Activated CD4-positive, alpha-beta memory T cell treated with anti-CD3 and anti-CD28 coated beads, Interleukin-2, amount 10 ng/mL, durations not matched to agents 7 days and 5 days (primary cell): ENCODE measurements around the gene CNNM3. TPM values are rescaled to one million over a fixed set of nuclear protein-coding genes. Genes with fewer than 3 reads are reported as not detected.
"Not testable (repeated sequence)": the region's sequence is repeated elsewhere in the genome, so short reads cannot be mapped to it uniquely, and the experiment has no call there.

Source experiments
- CTCF ChIA-PET: fragments of 350-600 bp; sonication (Branson Sonifier 250); formaldehyde crosslinking; loops from one replicate; lab custom pipeline; 2021; ENCODE audit warnings: antibody characterized with exemption, inconsistent platforms; lab: Charles Lee
- POLR2A ChIA-PET: fragments of 350-600 bp; sonication (Branson Sonifier 250); formaldehyde crosslinking; loops from one replicate; lab custom pipeline; 2021; ENCODE audit warnings: antibody characterized with exemption; lab: Charles Lee
- DNase-seq: peaks from one replicate; pipeline ENCODE4 v3.0.0-alpha.2; 2020
- H3K27ac Mint-ChIP-seq: one replicate; pipeline ENCODE4 v1.8.0; 2021; ENCODE audit warnings: mild to moderate bottlenecking, mixed read lengths
- H3K27me3 Mint-ChIP-seq: one replicate; pipeline ENCODE4 v1.8.0; 2021; ENCODE audit warnings: mixed read lengths
- H3K36me3 Mint-ChIP-seq: one replicate; pipeline ENCODE4 v1.8.0; 2021; ENCODE audit warnings: low read depth, mixed read lengths
- H3K4me1 Mint-ChIP-seq: one replicate; pipeline ENCODE4 v1.8.0; 2021; ENCODE audit warnings: mixed read lengths
- H3K4me3 Mint-ChIP-seq: one replicate; pipeline ENCODE4 v1.8.0; 2021; ENCODE audit warnings: mild to moderate bottlenecking, mixed read lengths
- H3K9me3 Mint-ChIP-seq: one replicate; pipeline ENCODE4 v1.8.0; 2021; ENCODE audit warnings: mixed read lengths
- total RNA-seq, 2 experiments: library from RNA; stranded (reverse); gene quantifications; one replicate each; pipeline ENCODE4 v1.2.3, GENCODE V29; 2021

Gene CNNM3
- total RNA-seq, 2 experiments from 2014 or later: 26.6 to 28.5 TPM

- CTCF ChIA-PET: interaction anchor here (1.0 to 1.8 kb wide), 2 partner anchors 106 to 259 kb away, joined by 4 read pairs; partner anchors contain the start of gene ANKRD36
- no peak overlapping the region for H3K4me3 Mint-ChIP-seq
- peaks cover 25% of the 10 kb centered on the region for H3K4me1 Mint-ChIP-seq
- no peak overlapping the region for H3K27ac Mint-ChIP-seq
- POLR2A ChIA-PET: interaction anchor here (1.2 to 2.1 kb wide), 2 partner anchors 10 to 14 kb away, joined by 4 to 10 read pairs; partner anchors contain the start of gene ANKRD23
- no peaks in the 10 kb centered on the region for H3K9me3 Mint-ChIP-seq
- no peaks in the 10 kb centered on the region for H3K27me3 Mint-ChIP-seq
- H3K36me3 Mint-ChIP-seq: peaks cover 49% of the 10 kb centered on the region
- no peak for DNase-seq
Measured at GRCh38 chr2:96853321-96853720, 37.3 kb downstream of the CNNM3 start.

DNA sequence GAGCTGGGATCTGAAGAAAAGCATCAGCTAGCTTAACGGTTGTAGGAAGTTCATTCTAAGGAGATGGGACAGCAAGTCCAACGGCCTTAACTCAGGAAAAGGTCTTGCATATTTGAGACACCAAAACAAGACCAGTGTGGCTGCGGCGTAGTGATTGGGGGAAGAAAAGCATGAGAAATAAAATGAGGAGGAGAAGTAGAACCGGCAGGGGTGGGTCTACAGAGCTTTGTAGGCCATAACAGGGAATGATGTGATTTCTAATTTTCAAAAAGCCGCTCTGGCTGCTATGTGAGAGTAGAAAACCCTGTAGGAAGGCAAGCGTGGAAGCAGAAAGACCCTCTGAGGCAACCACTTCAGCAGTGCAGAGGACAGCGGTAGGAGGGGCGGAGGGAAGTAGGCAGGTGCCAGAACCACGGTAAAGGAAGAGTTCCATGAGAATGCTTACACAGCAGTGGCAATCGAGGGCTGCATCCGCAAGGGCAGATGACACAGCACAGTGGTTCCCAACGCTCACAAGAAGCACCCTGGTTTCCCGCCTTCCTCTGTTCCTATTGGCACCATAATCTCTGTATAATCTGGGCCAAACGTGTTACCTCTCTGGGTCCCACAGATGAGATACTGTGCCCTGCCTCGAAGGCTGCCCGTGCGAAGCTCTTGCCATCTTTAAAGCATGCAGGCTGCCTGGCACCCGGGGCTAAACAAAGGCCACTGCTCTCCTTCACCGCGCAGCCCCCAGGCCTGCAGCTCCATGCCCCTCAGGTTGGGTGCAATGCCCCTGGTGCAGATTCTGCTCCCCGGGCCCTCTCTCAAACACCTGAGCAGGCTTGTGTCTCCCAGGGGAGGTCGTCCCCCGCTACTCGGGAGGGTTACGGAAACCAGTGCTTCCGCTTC is 41.0 kb downstream of the CNNM3 start:
- peak overlapping the region; percentile 90 for H3K4me3 Mint-ChIP-seq
- H3K9me3 Mint-ChIP-seq: no peaks in the 10 kb centered on the region
- POLR2A ChIA-PET: interaction anchor here (0.5 to 4.8 kb wide), 32 partner anchors 10 to 521 kb away, joined by 3 to 62 read pairs (median 6); partner anchors contain the start of genes ANKRD36, CNNM3, CNNM4 and KANSL3
- H3K36me3 Mint-ChIP-seq: peaks cover 45% of the 10 kb centered on the region
- H3K27me3 Mint-ChIP-seq: no peaks in the 10 kb centered on the region
- H3K27ac Mint-ChIP-seq: peak overlapping the region; percentile 75
- CTCF ChIA-PET: interaction anchor here (0.6 to 4.7 kb wide), 49 partner anchors 10 to 515 kb away, joined by 3 to 176 read pairs (median 5); partner anchors contain the start of genes ANKRD36, CNNM3, CNNM4 and FAHD2B
- peak; percentile 63 for DNase-seq
- H3K4me1 Mint-ChIP-seq: peaks cover 45% of the 10 kb centered on the region

GRCh38 chr2:96857667-96858372 is 41.8 kb downstream of the CNNM3 start, which contains the start of gene ANKRD39:
ANKRD39 (minus strand) TSS chr2:96858016; CDS start chr2:96857987, 29 bp downstream.
- Mint-ChIP-seq H3K27ac (peak within 1 kb of the TSS; percentile 75), H3K4me1 (peaks cover 45% of the 10 kb centered on the region), H3K9me3 (no peaks in the 10 kb centered on the region), H3K36me3 (peaks cover 38% of the 10 kb centered on the region), H3K27me3 (no peaks in the 10 kb centered on the region), H3K4me3 (peak within 1 kb of the TSS; percentile 90)
- ChIA-PET CTCF (interaction anchor here (0.6 to 4.7 kb wide), 52 partner anchors 10 to 516 kb away, joined by 3 to 176 read pairs (median 5); partner anchors contain the start of genes ANKRD36, CNNM3, CNNM4 and FAHD2B), POLR2A (interaction anchor here (0.5 to 4.8 kb wide), 34 partner anchors 10 to 522 kb away, joined by 3 to 62 read pairs (median 6); partner anchors contain the start of genes ANKRD36, CNNM3, CNNM4 and KANSL3)
- peak; percentile 98 for DNase-seq

GRCh38 chr2:96859099-96859649 is 43.1 kb downstream of the CNNM3 start:
- Mint-ChIP-seq H3K9me3 (no peaks in the 10 kb centered on the region), H3K27me3 (no peaks in the 10 kb centered on the region), H3K27ac (no peak overlapping the region), H3K36me3 (peaks cover 30% of the 10 kb centered on the region), H3K4me1 (peaks cover 47% of the 10 kb centered on the region), H3K4me3 (peak overlapping the region; percentile 90)
- DNase-seq: no peak
- POLR2A ChIA-PET: interaction anchor here (1.4 to 4.8 kb wide), 9 partner anchors 9 to 103 kb away, joined by 5 to 62 read pairs (median 21); partner anchors contain the start of gene CNNM3
- CTCF ChIA-PET: interaction anchor here (1.2 to 4.7 kb wide), 6 partner anchors 9 to 144 kb away, joined by 3 to 176 read pairs (median 38); no protein-coding TSS in a partner anchor

DNA sequence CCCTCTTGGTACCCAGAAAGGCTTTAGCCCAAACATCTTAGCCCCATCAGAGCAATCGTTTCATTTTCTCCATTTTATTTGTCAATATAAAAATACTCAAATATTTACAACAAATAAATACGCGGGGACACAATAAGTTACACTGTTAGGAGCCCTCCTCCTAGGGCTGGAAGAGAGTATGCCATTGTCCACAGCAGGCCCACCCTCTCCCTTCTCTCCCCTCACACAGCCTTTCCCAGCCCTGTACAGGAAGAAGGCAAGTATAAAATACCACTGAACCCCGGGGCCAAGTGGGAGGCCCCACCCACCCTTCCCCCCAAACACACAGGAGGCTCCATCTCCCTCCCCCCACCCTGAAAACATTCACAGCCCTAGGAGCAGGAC is 43.6 kb downstream of the CNNM3 start:
- H3K36me3 Mint-ChIP-seq: peaks cover 30% of the 10 kb centered on the region
- POLR2A ChIA-PET: interaction anchor here (4.8 kb wide), 1 partner anchor 92 kb away, joined by 62 read pairs; no protein-coding TSS in a partner anchor
- H3K4me3 Mint-ChIP-seq: no peak overlapping the region
- DNase-seq: no peak
- H3K27ac Mint-ChIP-seq: no peak overlapping the region
- no peaks in the 10 kb centered on the region for H3K9me3 Mint-ChIP-seq
- H3K27me3 Mint-ChIP-seq: no peaks in the 10 kb centered on the region
- CTCF ChIA-PET: interaction anchor here (1.0 to 4.7 kb wide), 2 partner anchors 9 to 94 kb away, joined by 3 to 176 read pairs; no protein-coding TSS in a partner anchor
- peaks cover 43% of the 10 kb centered on the region for H3K4me1 Mint-ChIP-seq

- H3K4me3 Mint-ChIP-seq: no peak overlapping the region
- peaks cover 27% of the 10 kb centered on the region for H3K36me3 Mint-ChIP-seq
- H3K4me1 Mint-ChIP-seq: peaks cover 38% of the 10 kb centered on the region
- no peaks in the 10 kb centered on the region for H3K9me3 Mint-ChIP-seq
- POLR2A ChIA-PET: interaction anchor here (1.0 to 4.8 kb wide), 2 partner anchors 9 to 92 kb away, joined by 3 to 62 read pairs; no protein-coding TSS in a partner anchor
- no peaks in the 10 kb centered on the region for H3K27me3 Mint-ChIP-seq
- no peak overlapping the region for H3K27ac Mint-ChIP-seq
- no peak for DNase-seq
- CTCF ChIA-PET: interaction anchor here (1.0 to 4.7 kb wide), 2 partner anchors 8 to 93 kb away, joined by 3 to 176 read pairs; no protein-coding TSS in a partner anchor
Measured at GRCh38 chr2:96860065-96861029, 44.3 kb downstream of the CNNM3 start.

- ChIA-PET CTCF (no interaction called here), POLR2A (interaction anchor here (4.8 kb wide), 1 partner anchor 91 kb away, joined by 62 read pairs; no protein-coding TSS in a partner anchor)
- no peaks in the 10 kb centered on the region for H3K9me3 Mint-ChIP-seq
- H3K4me3 Mint-ChIP-seq: no peak overlapping the region
- peaks cover 31% of the 10 kb centered on the region for H3K36me3 Mint-ChIP-seq
- no peak overlapping the region for H3K27ac Mint-ChIP-seq
- peaks cover 38% of the 10 kb centered on the region for H3K4me1 Mint-ChIP-seq
- DNase-seq: no peak
- no peaks in the 10 kb centered on the region for H3K27me3 Mint-ChIP-seq
Measured at GRCh38 chr2:96861074-96861473, 45.0 kb downstream of the CNNM3 start.

DNA sequence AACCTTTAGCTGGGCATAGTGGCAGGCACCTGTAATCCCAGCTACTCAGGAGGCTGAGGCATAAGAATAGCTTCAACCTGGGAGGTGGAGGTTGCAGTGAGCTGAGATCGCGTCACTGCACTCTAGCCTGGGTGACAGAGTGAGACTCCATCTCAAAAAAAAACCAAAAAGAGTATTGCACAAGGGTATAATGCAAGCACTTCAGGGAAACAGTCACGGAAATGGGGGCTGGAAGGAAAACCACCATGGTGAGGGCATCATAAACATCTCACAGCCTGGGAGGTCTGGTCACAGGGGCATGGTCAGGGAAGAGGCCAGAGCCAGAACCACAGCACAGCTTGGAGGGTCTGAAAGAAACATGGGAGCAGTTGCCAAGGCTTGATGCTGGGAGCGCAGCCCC is 47.0 kb downstream of the CNNM3 start:
- H3K27ac Mint-ChIP-seq, H3K27me3 Mint-ChIP-seq, H3K4me3 Mint-ChIP-seq, H3K9me3 Mint-ChIP-seq, POLR2A ChIA-PET, DNase-seq: not testable (repeated sequence)
- peaks cover 33% of the 10 kb centered on the region for H3K36me3 Mint-ChIP-seq
- H3K4me1 Mint-ChIP-seq: peaks cover 47% of the 10 kb centered on the region
- CTCF ChIA-PET: interaction anchor here (0.9 to 1.8 kb wide), 3 partner anchors 88 to 98 kb away, joined by 3 to 6 read pairs (median 3); no protein-coding TSS in a partner anchor

GRCh38 chr2:96863575-96864342 is 47.7 kb downstream of the CNNM3 start:
- H3K36me3 Mint-ChIP-seq: peaks cover 33% of the 10 kb centered on the region
- H3K9me3 Mint-ChIP-seq: no peaks in the 10 kb centered on the region
- H3K27me3 Mint-ChIP-seq: no peaks in the 10 kb centered on the region
- no peak overlapping the region for H3K4me3 Mint-ChIP-seq
- ChIA-PET POLR2A (no interaction called here), CTCF (interaction anchor here (0.6 to 1.8 kb wide), 7 partner anchors 12 to 97 kb away, joined by 3 to 6 read pairs (median 3); no protein-coding TSS in a partner anchor)
- no peak overlapping the region for H3K27ac Mint-ChIP-seq
- peaks cover 46% of the 10 kb centered on the region for H3K4me1 Mint-ChIP-seq
- DNase-seq: no peak

- no peak for DNase-seq
- Mint-ChIP-seq H3K36me3 (peaks cover 33% of the 10 kb centered on the region), H3K4me1 (peaks cover 38% of the 10 kb centered on the region), H3K4me3 (no peak overlapping the region), H3K9me3 (no peaks in the 10 kb centered on the region), H3K27me3 (no peaks in the 10 kb centered on the region), H3K27ac (no peak overlapping the region)
- ChIA-PET CTCF (interaction anchor here (0.7 to 0.9 kb wide), 3 partner anchors 25 to 93 kb away, joined by 3 read pairs; no protein-coding TSS in a partner anchor), POLR2A (no interaction called here)
Measured at GRCh38 chr2:96864343-96865091, 48.4 kb downstream of the CNNM3 start.
